SK-N-SH (cell line): ENCODE results near the gene ZNF138.

Experiments used
- EP300 ChIP-seq, 2 experiments: IDR thresholded peaks; 2 replicates each; pipeline versions ENCODE4 v1.4.0 to v1.6.1; 2012; ENCODE audit warnings: borderline replicate concordance in 1 of 2, low read depth in 1 of 2, low read length in 1 of 2
- POLR2AphosphoS5 ChIP-seq: IDR thresholded peaks from 2 replicates; pipeline ENCODE4 v1.6.1; 2012; ENCODE audit warnings: low read depth, low read length
- RFX5 ChIP-seq: IDR thresholded peaks from 2 replicates; pipeline ENCODE4 v1.6.1; 2012; ENCODE audit warnings: mild to moderate bottlenecking, improper control_type of control experiment, low read length
- YY1 ChIP-seq: IDR thresholded peaks from 2 replicates; pipeline ENCODE4 v1.4.0; 2012; ENCODE audit warnings: low read depth, mild to moderate bottlenecking
- TF ChIP-seq, protein P1 (sequence below): fragments of 200-600 bp; sonication (generic); IDR thresholded peaks from 2 replicates; pipeline ENCODE4 v1.6.1; 2017; ENCODE audit warnings: antibody characterized with exemption, mild to moderate bottlenecking, moderate library complexity
- TF ChIP-seq, protein P2 (sequence below): IDR thresholded peaks from 2 replicates; pipeline ENCODE4 v1.6.1; 2012; ENCODE audit warnings: mild to moderate bottlenecking, low read depth, low read length, moderate library complexity

DNA sequence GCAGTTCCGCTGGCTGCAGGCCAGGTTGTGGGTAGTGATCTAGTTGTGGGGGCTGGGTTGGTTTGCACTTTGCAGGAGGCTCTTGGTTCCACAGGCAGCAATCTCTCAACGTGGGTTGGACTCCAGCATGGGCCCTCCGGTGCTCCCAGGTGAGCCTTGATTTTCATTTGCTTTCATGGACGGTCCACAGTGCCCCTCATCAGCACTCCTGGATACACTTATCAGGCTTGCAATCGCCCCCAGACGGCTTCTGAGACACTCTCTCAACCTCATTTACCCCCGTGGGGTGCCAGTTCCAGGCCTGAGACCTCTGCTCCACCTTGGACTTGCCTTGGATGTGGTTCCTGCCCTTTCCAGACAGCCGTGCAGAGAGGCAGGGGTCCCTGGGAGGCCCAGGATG is 77.5 kb downstream of the ZNF138 start:
- no peak for TF ChIP-seq POLR2AphosphoS5
- no peak for TF ChIP-seq RFX5
- TF ChIP-seq, protein P1, sequence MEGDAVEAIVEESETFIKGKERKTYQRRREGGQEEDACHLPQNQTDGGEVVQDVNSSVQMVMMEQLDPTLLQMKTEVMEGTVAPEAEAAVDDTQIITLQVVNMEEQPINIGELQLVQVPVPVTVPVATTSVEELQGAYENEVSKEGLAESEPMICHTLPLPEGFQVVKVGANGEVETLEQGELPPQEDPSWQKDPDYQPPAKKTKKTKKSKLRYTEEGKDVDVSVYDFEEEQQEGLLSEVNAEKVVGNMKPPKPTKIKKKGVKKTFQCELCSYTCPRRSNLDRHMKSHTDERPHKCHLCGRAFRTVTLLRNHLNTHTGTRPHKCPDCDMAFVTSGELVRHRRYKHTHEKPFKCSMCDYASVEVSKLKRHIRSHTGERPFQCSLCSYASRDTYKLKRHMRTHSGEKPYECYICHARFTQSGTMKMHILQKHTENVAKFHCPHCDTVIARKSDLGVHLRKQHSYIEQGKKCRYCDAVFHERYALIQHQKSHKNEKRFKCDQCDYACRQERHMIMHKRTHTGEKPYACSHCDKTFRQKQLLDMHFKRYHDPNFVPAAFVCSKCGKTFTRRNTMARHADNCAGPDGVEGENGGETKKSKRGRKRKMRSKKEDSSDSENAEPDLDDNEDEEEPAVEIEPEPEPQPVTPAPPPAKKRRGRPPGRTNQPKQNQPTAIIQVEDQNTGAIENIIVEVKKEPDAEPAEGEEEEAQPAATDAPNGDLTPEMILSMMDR, result no peak
- no peak for TF ChIP-seq EP300 (IDR thresholded peaks at IDR 0.05; ENCODE audit: borderline replicate concordance in 1 of 2, low read depth in 1 of 2, low read length in 1 of 2)
- TF ChIP-seq YY1, result no peak
- TF ChIP-seq, protein P2, sequence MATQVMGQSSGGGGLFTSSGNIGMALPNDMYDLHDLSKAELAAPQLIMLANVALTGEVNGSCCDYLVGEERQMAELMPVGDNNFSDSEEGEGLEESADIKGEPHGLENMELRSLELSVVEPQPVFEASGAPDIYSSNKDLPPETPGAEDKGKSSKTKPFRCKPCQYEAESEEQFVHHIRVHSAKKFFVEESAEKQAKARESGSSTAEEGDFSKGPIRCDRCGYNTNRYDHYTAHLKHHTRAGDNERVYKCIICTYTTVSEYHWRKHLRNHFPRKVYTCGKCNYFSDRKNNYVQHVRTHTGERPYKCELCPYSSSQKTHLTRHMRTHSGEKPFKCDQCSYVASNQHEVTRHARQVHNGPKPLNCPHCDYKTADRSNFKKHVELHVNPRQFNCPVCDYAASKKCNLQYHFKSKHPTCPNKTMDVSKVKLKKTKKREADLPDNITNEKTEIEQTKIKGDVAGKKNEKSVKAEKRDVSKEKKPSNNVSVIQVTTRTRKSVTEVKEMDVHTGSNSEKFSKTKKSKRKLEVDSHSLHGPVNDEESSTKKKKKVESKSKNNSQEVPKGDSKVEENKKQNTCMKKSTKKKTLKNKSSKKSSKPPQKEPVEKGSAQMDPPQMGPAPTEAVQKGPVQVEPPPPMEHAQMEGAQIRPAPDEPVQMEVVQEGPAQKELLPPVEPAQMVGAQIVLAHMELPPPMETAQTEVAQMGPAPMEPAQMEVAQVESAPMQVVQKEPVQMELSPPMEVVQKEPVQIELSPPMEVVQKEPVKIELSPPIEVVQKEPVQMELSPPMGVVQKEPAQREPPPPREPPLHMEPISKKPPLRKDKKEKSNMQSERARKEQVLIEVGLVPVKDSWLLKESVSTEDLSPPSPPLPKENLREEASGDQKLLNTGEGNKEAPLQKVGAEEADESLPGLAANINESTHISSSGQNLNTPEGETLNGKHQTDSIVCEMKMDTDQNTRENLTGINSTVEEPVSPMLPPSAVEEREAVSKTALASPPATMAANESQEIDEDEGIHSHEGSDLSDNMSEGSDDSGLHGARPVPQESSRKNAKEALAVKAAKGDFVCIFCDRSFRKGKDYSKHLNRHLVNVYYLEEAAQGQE, result no peak
